ENCODE measurements around the gene ICAM2. TPM values are rescaled to one million over a fixed set of nuclear protein-coding genes. Genes with fewer than 3 reads are reported as not detected.

ICAM2 gene
- polyA plus RNA-seq, 4 donors: 4.5 to 40.1 (median 12.4) TPM

DNA sequence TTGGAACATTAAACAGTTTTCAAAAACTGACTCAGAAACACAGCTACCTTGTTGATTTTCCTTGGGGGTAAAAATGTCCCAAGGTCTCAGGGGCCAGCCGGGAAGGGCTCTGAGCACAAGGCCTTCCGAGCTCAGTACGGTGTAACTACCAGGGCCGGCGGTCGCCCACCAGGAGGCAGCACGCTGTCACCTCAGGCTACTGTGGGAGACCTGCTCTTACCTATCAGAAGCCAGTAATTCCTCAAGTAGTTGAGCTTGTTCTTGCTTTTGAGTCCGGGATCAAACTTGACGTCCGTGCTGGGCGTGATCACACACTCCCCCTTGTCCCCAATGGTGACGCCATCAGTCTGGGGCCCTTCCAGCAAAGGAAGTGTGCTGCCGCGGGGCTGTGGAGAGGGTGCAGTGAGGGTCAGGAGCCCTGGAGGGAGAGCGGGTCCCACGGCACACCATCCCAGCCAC, 43.4 kb upstream of the ICAM2 start:
- peaks cover 3 to 54% (median 9%) of the 10 kb centered on the region in 3 donors for H3K36me3 ChIP-seq (ENCODE audit: control insufficient read depth in 3 of 3, insufficient read depth in 2 of 3, low read depth in 1 of 3, low read length in 3 of 3)
- H3K4me1 ChIP-seq (ENCODE audit: control insufficient read depth in 3 of 3, insufficient read depth in 2 of 3, low read depth in 1 of 3, low read length in 2 of 3): peaks cover 5 to 31% (median 11%) of the 10 kb centered on the region in 3 donors
- peaks cover 0 to 4% of the 10 kb centered on the region in 2 donors for H3K9me3 ChIP-seq (ENCODE audit: control insufficient read depth in 2 of 2, insufficient read depth in 1 of 2, low read depth in 1 of 2, low read length in 1 of 2)
- H3K27ac ChIP-seq (ENCODE audit: low read depth in 1 of 3, low read length in 2 of 3): peak overlapping the region; percentile 91 to 93 (median 92)
- 12 to 41% (median 27%) methylated on average over 16 of the region's 16 CpGs for WGBS, 3 donors
- peak overlapping the region in 1 of 3 donors; percentile 14 for H3K4me3 ChIP-seq (ENCODE audit: low read depth in 1 of 3, low read length in 3 of 3)
- FAIRE-seq (no peak), DNase-seq (peak; percentile 78 to 91)
- H3K27me3 ChIP-seq (ENCODE audit: control insufficient read depth in 3 of 3, insufficient read depth in 3 of 3, low read length in 3 of 3): no peaks in the 10 kb centered on the region

DNA sequence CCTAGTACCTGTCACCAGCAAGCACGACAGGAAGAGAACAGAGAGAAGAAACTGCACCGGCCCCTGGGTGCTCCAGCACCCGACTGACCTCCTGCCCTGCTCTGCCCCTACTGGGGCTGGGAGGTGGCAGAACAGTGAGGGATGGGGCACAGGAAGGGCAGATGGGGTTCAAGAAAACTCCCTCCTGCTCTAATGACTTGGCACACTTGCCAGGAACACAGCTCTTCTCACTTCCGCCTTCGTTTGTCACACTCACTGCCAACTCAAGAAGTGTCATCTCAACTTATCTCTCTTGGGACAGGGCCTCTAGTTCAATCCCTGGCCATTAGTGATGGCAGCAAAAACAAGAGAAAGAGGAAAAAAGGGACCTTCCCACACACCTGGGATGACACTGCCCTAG, 42.7 kb upstream of the ICAM2 start:
- no peak overlapping the region for H3K4me3 ChIP-seq (ENCODE audit: low read depth in 1 of 3, low read length in 3 of 3)
- peak in 1 of 2 donors; percentile 46 for DNase-seq
- 43 to 61% (median 58%) methylated on average over 5 of the region's 5 CpGs for WGBS, 3 donors
- peaks cover 0 to 48% (median 5%) of the 10 kb centered on the region in 3 donors for H3K36me3 ChIP-seq (ENCODE audit: control insufficient read depth in 3 of 3, insufficient read depth in 2 of 3, low read depth in 1 of 3, low read length in 3 of 3)
- peak overlapping the region; percentile 91 to 93 (median 92) for H3K27ac ChIP-seq (ENCODE audit: low read depth in 1 of 3, low read length in 2 of 3)
- H3K9me3 ChIP-seq (ENCODE audit: control insufficient read depth in 2 of 2, insufficient read depth in 1 of 2, low read depth in 1 of 2, low read length in 1 of 2): no peaks in the 10 kb centered on the region
- H3K4me1 ChIP-seq (ENCODE audit: control insufficient read depth in 3 of 3, insufficient read depth in 2 of 3, low read depth in 1 of 3, low read length in 2 of 3): peaks cover 5 to 31% (median 11%) of the 10 kb centered on the region in 3 donors
- FAIRE-seq: no peak
- no peaks in the 10 kb centered on the region for H3K27me3 ChIP-seq (ENCODE audit: control insufficient read depth in 3 of 3, insufficient read depth in 3 of 3, low read length in 3 of 3)

DNA sequence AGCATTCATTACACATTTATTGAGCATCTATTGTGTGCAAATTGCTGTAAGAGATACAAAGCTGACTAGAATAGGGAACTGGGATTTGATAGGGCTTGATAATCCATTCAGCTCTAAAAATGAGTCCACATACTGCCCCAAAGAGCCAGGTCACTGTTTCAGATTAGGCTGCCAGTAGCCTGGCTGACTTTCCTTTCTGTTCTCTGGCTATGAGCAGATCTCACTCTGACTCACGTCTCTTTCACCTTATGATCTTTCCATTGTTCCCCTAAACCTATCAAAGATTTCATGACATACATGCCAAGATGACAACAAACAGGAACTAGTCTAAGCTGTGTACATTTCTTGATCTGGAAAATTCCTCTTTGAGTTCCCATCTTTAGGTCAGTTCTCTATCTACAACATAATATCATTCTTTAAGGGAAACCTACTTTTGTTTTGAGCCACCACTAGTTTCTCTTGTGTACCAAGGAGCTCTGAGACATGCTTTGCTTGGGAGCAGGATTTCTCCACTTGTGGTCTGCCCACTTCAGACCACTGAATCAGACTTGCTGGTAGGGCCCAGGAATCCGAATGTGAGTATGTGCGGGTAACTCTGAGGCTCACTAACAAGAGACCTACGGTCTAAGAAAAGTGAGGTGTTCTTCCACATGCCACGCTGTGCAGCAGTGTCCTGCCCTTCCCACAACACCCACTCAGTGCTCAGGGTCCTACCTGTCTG, 40.9 kb upstream of the ICAM2 start:
- Histone ChIP-seq H3K27ac (ENCODE audit: low read depth in 1 of 3, low read length in 2 of 3) (peak overlapping the region in 1 of 3 donors; percentile 55), H3K4me1 (ENCODE audit: control insufficient read depth in 3 of 3, insufficient read depth in 2 of 3, low read depth in 1 of 3, low read length in 2 of 3) (peaks cover 5 to 36% (median 11%) of the 10 kb centered on the region in 3 donors)

DNA sequence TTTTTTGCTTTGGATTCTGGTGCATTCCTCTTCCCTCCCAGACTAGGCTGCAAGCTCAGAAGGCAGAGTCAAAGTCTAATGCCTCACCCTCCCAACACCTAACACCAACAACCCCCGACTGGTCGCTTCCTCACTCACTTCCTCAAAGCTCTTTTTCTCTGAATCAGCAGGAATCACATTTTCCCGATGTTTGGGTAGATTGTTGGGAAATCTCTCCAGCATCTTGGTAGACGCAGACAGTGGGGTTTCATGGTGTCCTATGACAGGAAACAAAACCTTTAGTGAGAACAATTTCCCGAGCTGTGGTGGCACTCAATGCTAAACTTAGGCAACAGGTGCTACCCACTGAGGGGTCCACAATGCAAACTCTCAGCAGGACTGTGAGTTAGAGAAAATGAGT, 39.9 kb upstream of the ICAM2 start:
- Histone ChIP-seq H3K27ac (ENCODE audit: low read depth in 1 of 3, low read length in 2 of 3) (peak overlapping the region; percentile 18 to 83 (median 57)), H3K36me3 (ENCODE audit: control insufficient read depth in 3 of 3, insufficient read depth in 2 of 3, low read depth in 1 of 3, low read length in 3 of 3) (peaks cover 0 to 57% (median 11%) of the 10 kb centered on the region in 3 donors), H3K9me3 (ENCODE audit: control insufficient read depth in 2 of 2, insufficient read depth in 1 of 2, low read depth in 1 of 2, low read length in 1 of 2) (no peaks in the 10 kb centered on the region), H3K4me3 (ENCODE audit: low read depth in 1 of 3, low read length in 3 of 3) (no peak overlapping the region), H3K27me3 (ENCODE audit: control insufficient read depth in 3 of 3, insufficient read depth in 3 of 3, low read length in 3 of 3) (no peaks in the 10 kb centered on the region), H3K4me1 (ENCODE audit: control insufficient read depth in 3 of 3, insufficient read depth in 2 of 3, low read depth in 1 of 3, low read length in 2 of 3) (peaks cover 5 to 37% (median 11%) of the 10 kb centered on the region in 3 donors)
- FAIRE-seq (no peak), DNase-seq (peak; percentile 64 to 73)
- 51 to 53% (median 53%) methylated on average over 5 of the region's 5 CpGs for WGBS, 3 donors

More for the DNA sequence above, 40.9 kb upstream of the ICAM2 start:
- H3K27me3 ChIP-seq (ENCODE audit: control insufficient read depth in 3 of 3, insufficient read depth in 3 of 3, low read length in 3 of 3): no peaks in the 10 kb centered on the region
- DNase-seq (no peak), FAIRE-seq (no peak)
- WGBS, 3 donors: 84 to 89% (median 87%) methylated on average over 5 of the region's 5 CpGs
- peaks cover 0 to 54% (median 11%) of the 10 kb centered on the region in 3 donors for H3K36me3 ChIP-seq (ENCODE audit: control insufficient read depth in 3 of 3, insufficient read depth in 2 of 3, low read depth in 1 of 3, low read length in 3 of 3)
- H3K4me3 ChIP-seq (ENCODE audit: low read depth in 1 of 3, low read length in 3 of 3): no peak overlapping the region
- H3K9me3 ChIP-seq (ENCODE audit: control insufficient read depth in 2 of 2, insufficient read depth in 1 of 2, low read depth in 1 of 2, low read length in 1 of 2): no peaks in the 10 kb centered on the region

DNA sequence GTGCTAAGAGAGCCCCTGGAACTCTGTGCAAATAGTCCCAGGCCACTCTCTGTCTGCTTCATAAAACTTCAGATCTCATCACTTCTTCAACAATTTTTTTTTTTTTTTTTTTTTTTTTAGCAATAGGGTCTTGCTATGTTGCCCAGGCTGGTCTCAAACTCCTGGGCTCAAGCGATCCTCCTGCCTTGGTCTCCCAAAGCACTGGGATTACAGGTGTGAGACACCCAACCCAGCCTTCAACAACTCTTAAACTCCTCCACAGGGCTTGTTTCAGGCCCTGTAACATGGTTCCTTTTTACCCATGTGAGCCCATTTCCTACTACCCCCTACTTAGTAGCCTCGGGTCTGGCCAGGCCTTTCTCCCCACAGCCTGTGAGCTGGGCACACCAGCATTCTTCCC, 39.3 kb upstream of the ICAM2 start:
- peak overlapping the region; percentile 18 to 83 (median 57) for H3K27ac ChIP-seq (ENCODE audit: low read depth in 1 of 3, low read length in 2 of 3)
- no peak for FAIRE-seq
- no peaks in the 10 kb centered on the region for H3K9me3 ChIP-seq (ENCODE audit: control insufficient read depth in 2 of 2, insufficient read depth in 1 of 2, low read depth in 1 of 2, low read length in 1 of 2)
- no peak overlapping the region for H3K4me3 ChIP-seq (ENCODE audit: low read depth in 1 of 3, low read length in 3 of 3)
- H3K4me1 ChIP-seq (ENCODE audit: control insufficient read depth in 3 of 3, insufficient read depth in 2 of 3, low read depth in 1 of 3, low read length in 2 of 3): peaks cover 5 to 31% (median 11%) of the 10 kb centered on the region in 3 donors
- 87 to 96% (median 95%) methylated on average over 2 of the region's 2 CpGs for WGBS, 3 donors
- H3K27me3 ChIP-seq (ENCODE audit: control insufficient read depth in 3 of 3, insufficient read depth in 3 of 3, low read length in 3 of 3): no peaks in the 10 kb centered on the region
- DNase-seq: no peak
- peaks cover 0 to 57% (median 11%) of the 10 kb centered on the region in 3 donors for H3K36me3 ChIP-seq (ENCODE audit: control insufficient read depth in 3 of 3, insufficient read depth in 2 of 3, low read depth in 1 of 3, low read length in 3 of 3)

DNA sequence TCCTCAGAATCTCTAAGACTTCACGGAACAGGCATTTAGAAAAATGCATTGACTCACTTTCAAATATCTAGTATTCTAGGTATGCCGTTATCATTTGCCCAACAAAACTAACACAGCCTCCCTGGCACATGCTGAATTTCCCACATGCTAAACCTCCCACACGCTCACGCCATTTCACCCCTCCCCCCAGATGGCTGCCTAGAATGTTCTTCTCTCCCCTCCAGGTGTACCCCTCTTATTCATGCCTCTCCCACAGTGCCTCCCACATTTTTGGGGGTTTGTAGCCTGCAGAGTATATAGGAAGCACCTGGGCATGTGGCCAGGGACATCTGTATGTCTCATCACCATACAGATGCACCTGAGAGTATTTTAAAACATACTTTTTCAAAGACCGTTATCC, 38.2 kb upstream of the ICAM2 start:
- DNase-seq (no peak), FAIRE-seq (no peak)
- Histone ChIP-seq H3K9me3 (ENCODE audit: control insufficient read depth in 2 of 2, insufficient read depth in 1 of 2, low read depth in 1 of 2, low read length in 1 of 2) (no peaks in the 10 kb centered on the region), H3K36me3 (ENCODE audit: control insufficient read depth in 3 of 3, insufficient read depth in 2 of 3, low read depth in 1 of 3, low read length in 3 of 3) (peaks cover 6 to 69% (median 11%) of the 10 kb centered on the region in 3 donors), H3K27me3 (ENCODE audit: control insufficient read depth in 3 of 3, insufficient read depth in 3 of 3, low read length in 3 of 3) (no peaks in the 10 kb centered on the region), H3K4me3 (ENCODE audit: low read depth in 1 of 3, low read length in 3 of 3) (no peak overlapping the region), H3K27ac (ENCODE audit: low read depth in 1 of 3, low read length in 2 of 3) (no peak overlapping the region), H3K4me1 (ENCODE audit: control insufficient read depth in 3 of 3, insufficient read depth in 2 of 3, low read depth in 1 of 3, low read length in 2 of 3) (peaks cover 5 to 22% (median 8%) of the 10 kb centered on the region in 3 donors)
- 88 to 89% (median 89%) methylated on average over 5 of the region's 5 CpGs for WGBS, 3 donors

DNA sequence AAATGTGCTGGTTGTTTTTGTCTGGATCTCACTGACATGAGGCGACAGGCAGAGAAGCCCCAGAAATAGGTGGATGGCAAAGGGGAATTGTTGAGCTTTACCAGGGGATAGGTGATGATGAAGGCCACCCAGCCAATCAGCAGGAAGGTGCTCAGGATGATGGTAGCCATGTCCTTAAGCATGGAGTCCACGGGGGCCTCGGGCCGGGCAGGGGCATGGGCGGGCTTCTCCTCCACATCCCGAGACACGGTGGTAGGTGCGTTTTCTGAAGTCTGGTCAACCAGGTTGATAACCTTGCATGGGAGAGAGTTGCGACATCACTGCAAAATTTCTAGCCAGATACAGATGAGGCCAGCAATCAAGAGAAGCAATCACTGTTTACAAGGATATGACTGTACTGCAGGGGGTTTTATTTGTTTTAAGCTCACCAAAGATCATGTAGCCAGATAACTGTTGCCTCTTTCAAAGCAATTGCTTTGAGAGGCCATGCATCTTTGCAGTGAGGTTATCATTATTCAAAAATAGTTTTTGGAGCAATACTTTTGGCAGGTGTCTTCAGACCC, 37.3 kb upstream of the ICAM2 start:
- H3K4me1 ChIP-seq (ENCODE audit: control insufficient read depth in 3 of 3, insufficient read depth in 2 of 3, low read depth in 1 of 3, low read length in 2 of 3): peaks cover 2 to 14% (median 6%) of the 10 kb centered on the region in 3 donors
- peaks cover 7 to 70% (median 11%) of the 10 kb centered on the region in 3 donors for H3K36me3 ChIP-seq (ENCODE audit: control insufficient read depth in 3 of 3, insufficient read depth in 2 of 3, low read depth in 1 of 3, low read length in 3 of 3)
- no peaks in the 10 kb centered on the region for H3K9me3 ChIP-seq (ENCODE audit: control insufficient read depth in 2 of 2, insufficient read depth in 1 of 2, low read depth in 1 of 2, low read length in 1 of 2)
- H3K27ac ChIP-seq (ENCODE audit: low read depth in 1 of 3, low read length in 2 of 3): no peak overlapping the region
- DNase-seq (no peak), FAIRE-seq (no peak)
- H3K4me3 ChIP-seq (ENCODE audit: low read depth in 1 of 3, low read length in 3 of 3): no peak overlapping the region
- no peaks in the 10 kb centered on the region for H3K27me3 ChIP-seq (ENCODE audit: control insufficient read depth in 3 of 3, insufficient read depth in 3 of 3, low read length in 3 of 3)
- 94 to 96% (median 96%) methylated on average over 9 of the region's 9 CpGs for WGBS, 3 donors

DNA sequence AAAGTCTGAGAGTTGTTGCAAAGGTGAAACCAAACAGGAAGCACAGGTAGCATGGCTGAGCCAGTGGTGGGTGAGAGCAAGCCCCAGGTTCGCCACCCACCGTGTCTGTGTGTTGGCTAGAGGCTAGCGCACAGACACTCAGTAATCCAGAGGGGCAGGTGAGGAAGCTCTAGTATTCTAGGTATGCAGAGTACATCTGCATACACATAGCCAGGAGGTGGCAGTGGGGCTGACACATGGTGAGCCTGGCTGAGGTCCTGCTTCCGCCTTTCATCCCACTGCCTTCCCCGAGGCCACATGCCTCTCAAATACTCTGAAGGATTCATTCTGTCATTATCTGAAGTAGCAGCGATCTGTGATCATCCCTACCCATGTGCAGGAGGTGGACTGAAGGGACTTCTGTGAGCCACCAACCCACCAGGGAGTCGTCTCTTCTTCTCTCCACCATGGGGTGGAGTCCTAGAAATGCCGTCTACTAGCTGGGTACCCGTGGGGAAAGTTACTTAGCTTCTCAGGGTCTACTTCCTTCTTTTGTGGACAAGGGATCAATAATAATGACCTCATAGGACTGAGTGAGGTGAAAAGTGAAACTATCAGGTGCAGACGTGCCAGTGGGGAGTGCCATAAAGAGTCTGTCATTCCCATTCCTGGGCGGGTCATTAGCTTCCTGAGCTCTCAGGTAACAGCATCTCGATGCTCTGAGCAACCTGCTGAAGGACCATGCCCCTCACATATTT, 36.0 kb upstream of the ICAM2 start:
- DNase-seq (peak; percentile 75 to 90), FAIRE-seq (no peak)
- WGBS, 3 donors: 33 to 52% (median 37%) methylated on average over 12 of the region's 12 CpGs
- peaks cover 2 to 14% (median 6%) of the 10 kb centered on the region in 3 donors for H3K4me1 ChIP-seq (ENCODE audit: control insufficient read depth in 3 of 3, insufficient read depth in 2 of 3, low read depth in 1 of 3, low read length in 2 of 3)
- H3K4me3 ChIP-seq (ENCODE audit: low read depth in 1 of 3, low read length in 3 of 3): no peak overlapping the region
- H3K36me3 ChIP-seq (ENCODE audit: control insufficient read depth in 3 of 3, insufficient read depth in 2 of 3, low read depth in 1 of 3, low read length in 3 of 3): peaks cover 10 to 72% (median 11%) of the 10 kb centered on the region in 3 donors
- peak overlapping the region; percentile 55 to 79 (median 60) for H3K27ac ChIP-seq (ENCODE audit: low read depth in 1 of 3, low read length in 2 of 3)
- H3K27me3 ChIP-seq (ENCODE audit: control insufficient read depth in 3 of 3, insufficient read depth in 3 of 3, low read length in 3 of 3): no peaks in the 10 kb centered on the region
- H3K9me3 ChIP-seq (ENCODE audit: control insufficient read depth in 2 of 2, insufficient read depth in 1 of 2, low read depth in 1 of 2, low read length in 1 of 2): no peaks in the 10 kb centered on the region
